Transverse colon (tissue), 4 donors: ENCODE data around the gene CRISP2.

Experiments used
- CTCF ChIP-seq, 5 experiments: fragments of 200-600 bp in 3 of 5; fragments of 450-650 bp in 2 of 5; sonication (generic) in 3 of 5; IDR thresholded peaks; 1 replicate in 2 of 5; 2 replicates in 3 of 5; pipeline ENCODE4 v1.5.1; 2016 to 2017; ENCODE audit warnings: antibody characterized with exemption in 5 of 5, inconsistent platforms in 3 of 5, mild to moderate bottlenecking in 2 of 5, moderate library complexity in 1 of 5
- EP300 ChIP-seq: sonication (generic); formaldehyde crosslinking; IDR thresholded peaks from one replicate; pipeline ENCODE4 v1.6.1; 2017; ENCODE audit warnings: antibody characterized with exemption, low read depth
- POLR2AphosphoS5 ChIP-seq, 3 donors: sonication (generic); formaldehyde crosslinking; IDR thresholded peaks; one replicate each; pipeline ENCODE4 v1.6.1; 2016; ENCODE audit warnings: antibody characterized with exemption in 3 of 3

- TF ChIP-seq POLR2AphosphoS5 (IDR thresholded peaks at IDR 0.05): no peak
- TF ChIP-seq CTCF (IDR thresholded peaks at IDR 0.05): no peak
- no peak for TF ChIP-seq EP300
Observed at GRCh38 chr6:49662231-49662891, 51.0 kb downstream of the CRISP2 start.
